Measurements from ENCODE around the gene FHAD1.

DNA sequence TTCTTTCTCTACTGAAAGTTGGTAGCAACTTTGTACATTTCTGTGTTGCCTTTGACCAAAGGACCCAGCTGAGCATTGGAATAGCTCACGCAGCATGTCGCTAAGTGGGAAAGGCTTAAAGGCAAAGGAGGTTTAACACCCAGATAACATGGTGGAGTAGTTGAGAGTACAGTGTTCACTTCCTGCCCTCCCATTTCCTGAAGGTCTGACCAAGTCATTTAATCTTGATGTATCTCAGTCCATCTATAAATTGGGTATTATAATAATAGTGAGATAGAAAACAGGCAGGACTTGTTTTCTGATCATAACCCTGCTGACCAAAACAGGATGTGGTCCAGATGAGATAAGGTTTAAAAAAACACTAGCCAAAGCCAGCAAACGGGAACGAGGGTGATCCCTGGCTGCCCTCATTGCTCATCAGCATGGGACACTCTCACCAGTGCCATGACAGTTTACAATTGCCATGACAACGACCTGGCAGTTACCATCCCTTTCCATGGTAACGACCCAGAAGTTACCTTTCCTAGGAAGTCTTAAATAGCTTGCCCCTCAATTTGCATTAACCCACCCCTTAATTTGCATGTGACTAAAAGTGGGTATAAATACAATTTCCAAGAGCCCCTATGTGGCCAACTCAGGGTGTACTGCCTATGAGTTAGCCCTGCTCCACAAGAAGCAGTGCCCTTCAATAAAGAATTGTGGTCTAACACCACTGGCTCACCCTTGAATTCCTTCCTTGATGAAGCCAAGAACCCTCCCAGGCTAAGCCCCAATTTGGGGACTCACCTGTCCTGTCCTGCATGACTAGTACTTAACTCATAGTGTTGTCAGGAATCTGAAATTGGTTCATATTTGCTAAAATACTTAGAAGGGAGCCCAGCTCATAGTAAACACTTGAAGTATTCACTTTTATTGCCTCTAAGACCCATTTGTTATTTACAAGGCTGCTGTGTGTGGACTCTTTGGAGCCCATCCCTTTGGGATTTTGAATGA is 28.4 kb upstream of the FHAD1 start:
- TF ChIP-seq POLR2A (IDR thresholded peaks at IDR 0.05): no peak
- TF ChIP-seq, protein P1, sequence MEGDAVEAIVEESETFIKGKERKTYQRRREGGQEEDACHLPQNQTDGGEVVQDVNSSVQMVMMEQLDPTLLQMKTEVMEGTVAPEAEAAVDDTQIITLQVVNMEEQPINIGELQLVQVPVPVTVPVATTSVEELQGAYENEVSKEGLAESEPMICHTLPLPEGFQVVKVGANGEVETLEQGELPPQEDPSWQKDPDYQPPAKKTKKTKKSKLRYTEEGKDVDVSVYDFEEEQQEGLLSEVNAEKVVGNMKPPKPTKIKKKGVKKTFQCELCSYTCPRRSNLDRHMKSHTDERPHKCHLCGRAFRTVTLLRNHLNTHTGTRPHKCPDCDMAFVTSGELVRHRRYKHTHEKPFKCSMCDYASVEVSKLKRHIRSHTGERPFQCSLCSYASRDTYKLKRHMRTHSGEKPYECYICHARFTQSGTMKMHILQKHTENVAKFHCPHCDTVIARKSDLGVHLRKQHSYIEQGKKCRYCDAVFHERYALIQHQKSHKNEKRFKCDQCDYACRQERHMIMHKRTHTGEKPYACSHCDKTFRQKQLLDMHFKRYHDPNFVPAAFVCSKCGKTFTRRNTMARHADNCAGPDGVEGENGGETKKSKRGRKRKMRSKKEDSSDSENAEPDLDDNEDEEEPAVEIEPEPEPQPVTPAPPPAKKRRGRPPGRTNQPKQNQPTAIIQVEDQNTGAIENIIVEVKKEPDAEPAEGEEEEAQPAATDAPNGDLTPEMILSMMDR (IDR thresholded peaks at IDR 0.05): no peak
